HepG2 (cell line): ENCODE measurements around the gene OAF. TPM values are rescaled to one million over a fixed set of nuclear protein-coding genes. Genes with fewer than 3 reads are reported as not detected.

ENCODE experiments used
- ATAC-seq: fragments of 200-7000 bp; cut with Tn5 transposase; 3 replicates; pipeline ENCODE4 v1.9.1; 2020; ENCODE audit warnings: mild to moderate bottlenecking, moderate library complexity
- BruUV-seq: library from RNA; stranded (reverse); fragments of 400-500 nt; replicated peaks from 2 replicates; lab custom pipeline; 2021; lab: Mats Ljungman, UMichigan
- CTCF ChIA-PET: fragments of 300-600 bp; formaldehyde crosslinking; extraction: SDS; loops from one replicate; lab custom pipeline; 2021; ENCODE audit warnings: low total read pairs, inconsistent platforms, low intra/inter-chr PET ratio; lab: Yijun Ruan, JAX
- POLR2A ChIA-PET: fragments of 350-600 bp; sonication (Branson Sonifier 250); formaldehyde crosslinking; loops from one replicate; lab custom pipeline; 2020; ENCODE audit warnings: antibody characterized with exemption, inconsistent platforms; lab: Yijun Ruan, JAX
- DNase-seq: peaks from one replicate; pipeline ENCODE4 v3.0.0-alpha.2; 2015; ENCODE audit warnings: low spot score
- FAIRE-seq: peaks from 3 replicates; lab custom pipeline; 2011; peaks lifted over from hg19 to GRCh38; lab: Jason Lieb, UNC
- H2AFZ ChIP-seq: one replicate; pipeline ENCODE4 v1.6.1; 2011; ENCODE audit warnings: low read length, inconsistent platforms
- H3K27ac ChIP-seq: fragments of 300-600 bp; 3 replicates; pipeline ENCODE4 v1.8.0; 2011; ENCODE audit warnings: mixed run types, mild to moderate bottlenecking, mixed read lengths, low read length, inconsistent platforms; ENCODE audit not compliant: insufficient read depth; ENCODE audit errors: extremely low read length
- H3K27me3 ChIP-seq, 2 experiments: fragments of 200-600 bp in 1 of 2; 2 replicates in 1 of 2; 3 replicates in 1 of 2; pipeline versions ENCODE4 v1.6.0 to v1.8.0; 2011; ENCODE audit warnings: low read length in 2 of 2, mild to moderate bottlenecking in 2 of 2, moderate library complexity in 2 of 2, inconsistent platforms in 1 of 2; ENCODE audit not compliant: insufficient read depth in 2 of 2, control insufficient read depth in 1 of 2
- H3K36me3 ChIP-seq, 2 experiments: fragments of 200-600 bp in 1 of 2; replicated peaks in 1 of 2; 2 replicates in 1 of 2; 3 replicates in 1 of 2; pipeline versions ENCODE4 v1.5.1 to v1.8.0; 2011; ENCODE audit warnings: low read length in 2 of 2, inconsistent platforms in 1 of 2; ENCODE audit not compliant: insufficient read depth in 2 of 2, control insufficient read depth in 1 of 2
- H3K4me1 ChIP-seq: 2 replicates; pipeline ENCODE4 v1.5.1; 2012; ENCODE audit warnings: low read length, inconsistent platforms; ENCODE audit not compliant: insufficient read depth
- H3K4me2 ChIP-seq: 2 replicates; pipeline ENCODE4 v1.6.0; 2011; ENCODE audit warnings: low read depth, low read length, inconsistent platforms
- H3K4me3 ChIP-seq, 3 experiments: fragments of 200-600 bp in 1 of 3; sonication (generic), shearing (Covaris generic) in 1 of 3; replicated peaks in 1 of 3; 2 replicates each; pipeline ENCODE4 v1.5.1; 2011 to 2016; ENCODE audit warnings: low read length in 3 of 3, inconsistent platforms in 2 of 3, low read depth in 2 of 3, mild to moderate bottlenecking in 2 of 3, control low read depth in 1 of 3, mixed read lengths in 1 of 3; ENCODE audit not compliant: insufficient read depth in 1 of 3
- H3K79me2 ChIP-seq: one replicate; pipeline ENCODE4 v1.6.1; 2011; ENCODE audit warnings: low read length, inconsistent platforms; ENCODE audit not compliant: insufficient read depth
- H3K9ac ChIP-seq: 2 replicates; pipeline ENCODE4 v1.6.0; 2011; ENCODE audit warnings: mild to moderate bottlenecking, low read depth, low read length, inconsistent platforms; ENCODE audit not compliant: insufficient read depth
- H3K9me3 ChIP-seq: 2 replicates; pipeline ENCODE4 v1.5.1; 2012; ENCODE audit warnings: mild to moderate bottlenecking, low read length
- H4K20me1 ChIP-seq: 2 replicates; pipeline ENCODE4 v1.6.0; 2011; ENCODE audit warnings: inconsistent platforms, mild to moderate bottlenecking, low read length, moderate library complexity; ENCODE audit not compliant: insufficient read depth
- BCL6 ChIP-seq: IDR thresholded peaks from 2 replicates; pipeline ENCODE4 v1.6.1; 2016; ENCODE audit warnings: missing genetic modification reagents, missing compliant biosample characterization
- KAT7 ChIP-seq: IDR thresholded peaks from 2 replicates; pipeline ENCODE4 v1.6.1; 2018; ENCODE audit warnings: borderline replicate concordance, missing compliant biosample characterization
- LCORL ChIP-seq, 2 experiments: fragments of 450-650 bp in 1 of 2; sonication (generic) in 1 of 2; formaldehyde crosslinking in 1 of 2; IDR thresholded peaks; 2 replicates each; pipeline versions ENCODE4 v1.5.0 to v1.6.1; 2017 to 2020; ENCODE audit warnings: antibody characterized with exemption in 1 of 2, missing genetic modification reagents in 1 of 2
- RFX1 ChIP-seq: fragments of 450-650 bp; IDR thresholded peaks from 2 replicates; pipeline ENCODE4 v1.6.1; 2017
- TCF7 ChIP-seq: sonication (generic); IDR thresholded peaks from 2 replicates; pipeline ENCODE4 v1.6.1; 2016; ENCODE audit warnings: antibody characterized with exemption, low read depth
- TOPORS ChIP-seq: sonication (generic); formaldehyde crosslinking; IDR thresholded peaks from 2 replicates; pipeline ENCODE4 v1.8.0; 2023; ENCODE audit warnings: mild to moderate bottlenecking, missing genetic modification reagents
- ZSCAN31 ChIP-seq: sonication (generic); formaldehyde crosslinking; IDR thresholded peaks from 2 replicates; pipeline ENCODE4 v1.5.0; 2020; ENCODE audit warnings: low read depth, mild to moderate bottlenecking, missing genetic modification reagents
- WGBS: methylation state at CpG from one replicate; pipeline ENCODE4 v1.1.6; 2017; ENCODE audit warnings: low lambda C conversion rate; 5-methylcytosine and 5-hydroxymethylcytosine counted together
- in situ Hi-C: cut with HindIII; loops from 2 replicates; pipeline ENCODE4 v1.10.0; 2017; ENCODE audit warnings: low pct_unique_long_range_greater_than_20kb; ENCODE audit not compliant: extremely low pct_ligation_motif_present
- intact Hi-C: fragments of 100-400 bp; cut with micrococcal nuclease; formaldehyde crosslinking; loops from one replicate; pipeline ENCODE4 v1.10.0; 2022; ENCODE audit not compliant: unreplicated experiment
- polyA plus RNA-seq, 8 experiments: library from polyadenylated mRNA; depleted of rRNA in 3 of 8; stranded (reverse) in 7 of 8; unstranded in 1 of 8; fragments of >200 nt; fragmentation: Illumina TruSeq in 4 of 8; extraction: Trizol in 4 of 8; gene quantifications; 2 replicates each; pipeline versions ENCODE4 v1.2.1 to v1.2.3, GENCODE V29; 2011 to 2016; ENCODE audit warnings: low read depth in 4 of 8, missing spikeins in 1 of 8, mixed read lengths in 1 of 8; ENCODE audit not compliant: insufficient read depth in 1 of 8
- total RNA-seq, 5 experiments: library from RNA; depleted of rRNA; stranded (reverse); fragments of >200 nt; fragmentation: Illumina TruSeq; extraction: Trizol; gene quantifications; 2 replicates each; pipeline ENCODE4 v1.2.3, GENCODE V29; 2016; ENCODE audit warnings: low read depth in 1 of 5

OAF gene
- total and polyA plus RNA-seq, 2 of the 13 experiments (the other 11 are each of a cell fraction or from before 2014, with no cell fraction given) = 63.7 to 94.6 TPM

DNA sequence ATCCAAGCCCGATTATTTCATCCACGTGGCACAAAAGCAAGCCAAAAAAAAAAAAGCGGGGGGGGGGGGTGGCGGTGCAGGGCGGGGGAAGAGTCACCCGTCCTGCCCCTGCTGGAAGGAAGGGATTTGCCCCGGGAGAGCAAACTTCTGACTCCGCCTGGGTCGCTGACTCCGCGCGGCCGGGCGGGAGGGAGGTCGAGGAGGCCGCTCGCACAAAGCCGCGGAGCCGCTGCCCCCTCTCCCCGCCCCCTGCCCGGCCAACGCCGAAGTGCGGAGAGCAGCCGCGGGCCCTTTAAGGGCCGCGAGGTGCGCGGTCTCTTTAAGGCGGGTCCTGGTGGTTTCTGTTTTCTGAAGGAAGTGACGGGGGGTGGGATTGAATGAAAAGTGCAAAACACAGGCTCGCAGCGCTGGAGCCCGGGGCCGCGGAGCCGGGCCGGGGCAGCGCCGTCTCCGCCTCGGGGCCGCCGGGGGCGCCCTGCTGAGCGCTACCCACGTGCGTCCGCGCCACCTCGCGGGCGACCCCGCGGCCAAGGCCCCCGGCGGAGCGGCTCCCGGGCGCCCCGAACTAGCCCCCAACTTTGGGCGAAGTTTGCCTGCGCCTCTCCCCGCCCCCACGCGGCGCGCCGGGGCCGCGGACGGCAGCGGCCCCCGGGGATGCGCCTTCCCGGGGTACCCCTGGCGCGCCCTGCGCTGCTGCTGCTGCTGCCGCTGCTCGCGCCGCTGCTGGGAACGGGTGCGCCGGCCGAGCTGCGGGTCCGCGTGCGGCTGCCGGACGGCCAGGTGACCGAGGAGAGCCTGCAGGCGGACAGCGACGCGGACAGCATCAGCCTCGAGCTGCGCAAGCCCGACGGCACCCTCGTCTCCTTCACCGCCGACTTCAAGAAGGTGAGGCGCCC lies at the start of gene OAF (continued):
- TF ChIP-seq TOPORS (no peak), ZSCAN31 (CRISPR knock-in tag) (peak; percentile 65; the same call in 1 of the 2 replicates), BCL6 (CRISPR knock-in tag) (peak; percentile 41; the same call in 1 of the 2 replicates)

DNA sequence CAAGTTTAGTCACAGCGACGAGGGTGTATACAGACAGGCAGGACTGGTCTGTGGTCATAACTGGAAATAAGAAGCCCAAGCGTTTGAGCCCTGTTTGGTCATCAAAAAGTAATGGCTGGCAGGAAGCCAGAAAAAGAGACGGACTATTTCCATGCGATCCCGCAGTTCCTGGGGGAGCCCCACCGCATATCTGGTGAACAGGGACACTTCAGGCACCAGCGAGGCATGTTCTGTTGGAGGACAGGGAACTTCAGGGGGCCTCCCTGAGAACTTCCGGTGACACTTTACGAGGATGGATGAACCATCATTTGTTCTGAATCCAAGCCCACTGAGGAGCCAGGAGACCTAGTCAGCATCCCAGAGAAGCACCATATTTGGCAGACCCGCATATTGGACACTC lies 43.2 kb upstream of the OAF start:
- Histone ChIP-seq H3K27me3 (peaks cover 6 to 34% of the 10 kb centered on the region in 2 experiments; a peak in 4 of 5 replicates), H2AFZ (no peak overlapping the region), H3K9ac (no peak overlapping the region), H3K4me3 (no peak overlapping the region), H3K27ac (no peak overlapping the region), H3K4me2 (no peak overlapping the region), H3K9me3 (no peaks in the 10 kb centered on the region), H3K36me3 (no peaks in the 10 kb centered on the region), H3K79me2 (no peaks in the 10 kb centered on the region), H4K20me1 (no peaks in the 10 kb centered on the region), H3K4me1 (peaks cover 18% of the 10 kb centered on the region)
- CTCF ChIA-PET = no interaction called here
- DNase-seq (no peak), ATAC-seq (no peak), FAIRE-seq (no peak)
- no TSS peak for BruUV-seq
- TF ChIP-seq TCF7 (no peak), RFX1 (no peak), KAT7 (CRISPR knock-in tag) (no peak), LCORL (IDR thresholded peaks at IDR 0.05) (peak; percentile 10; the same call in 1 of the 2 replicates), LCORL (CRISPR knock-in tag; IDR thresholded peaks at IDR 0.05) (no peak)
- 29% methylated on average over 9 of the region's 11 CpGs for WGBS
- in situ Hi-C loops (no loop called here), intact Hi-C loops (no loop called here)
- POLR2A ChIA-PET = no interaction called here
